ENCODE results near the gene MBLAC1. TPM values are rescaled to one million over a fixed set of nuclear protein-coding genes. Genes with fewer than 3 reads are reported as not detected.
A peak's percentile ranks its signal among the peaks of the same experiment; 100 is the strongest.

MBLAC1 gene
- total and polyA plus RNA-seq, 9 of the 15 experiments (the other 6 are each of a cell fraction or from before 2014, with no cell fraction given), result 0.03 to 3.1 (median 0.52) TPM

DNA sequence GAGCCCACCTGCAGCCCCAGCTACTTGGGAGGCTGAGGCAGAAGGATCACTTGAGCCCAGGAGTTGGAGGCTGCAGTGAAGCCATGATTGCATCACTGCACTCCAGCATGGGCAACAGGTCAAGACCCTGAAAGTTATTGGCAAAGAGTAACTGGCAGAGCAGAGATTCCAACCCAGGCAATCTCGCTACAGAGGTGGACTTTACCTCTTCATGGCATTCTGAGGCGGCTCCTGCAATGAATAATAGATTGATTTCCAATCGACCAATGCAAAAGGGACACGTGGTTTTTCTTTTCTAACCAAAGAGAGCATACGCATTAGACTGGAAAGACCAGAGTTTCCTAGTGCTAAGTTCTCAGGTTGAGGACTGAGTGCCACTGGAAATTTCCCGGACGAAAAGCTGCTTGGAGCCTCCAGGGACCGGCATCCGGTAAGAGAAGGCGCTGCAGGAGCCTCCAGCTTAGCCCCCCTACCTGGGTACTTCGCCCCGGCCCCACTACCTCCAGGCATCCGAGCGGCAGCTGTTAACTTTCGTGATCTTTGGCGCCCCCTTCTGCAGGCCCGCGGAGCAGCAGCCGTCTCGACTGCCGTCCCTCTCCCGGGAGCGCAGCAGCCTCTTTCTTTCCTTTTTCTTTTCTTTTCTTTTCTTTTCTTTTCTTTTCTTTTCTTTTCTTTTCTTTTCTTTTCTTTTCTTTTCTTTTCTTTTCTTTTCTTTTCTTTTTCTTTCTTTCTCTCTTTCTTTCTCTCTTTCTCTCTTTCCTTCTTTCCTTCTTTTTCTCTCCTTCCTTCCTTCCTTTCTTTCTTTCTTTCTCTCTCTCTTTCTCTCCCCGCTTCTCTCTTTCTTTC is 4.1 kb downstream of the MBLAC1 start (continued):
- TF ChIP-seq, protein P1, sequence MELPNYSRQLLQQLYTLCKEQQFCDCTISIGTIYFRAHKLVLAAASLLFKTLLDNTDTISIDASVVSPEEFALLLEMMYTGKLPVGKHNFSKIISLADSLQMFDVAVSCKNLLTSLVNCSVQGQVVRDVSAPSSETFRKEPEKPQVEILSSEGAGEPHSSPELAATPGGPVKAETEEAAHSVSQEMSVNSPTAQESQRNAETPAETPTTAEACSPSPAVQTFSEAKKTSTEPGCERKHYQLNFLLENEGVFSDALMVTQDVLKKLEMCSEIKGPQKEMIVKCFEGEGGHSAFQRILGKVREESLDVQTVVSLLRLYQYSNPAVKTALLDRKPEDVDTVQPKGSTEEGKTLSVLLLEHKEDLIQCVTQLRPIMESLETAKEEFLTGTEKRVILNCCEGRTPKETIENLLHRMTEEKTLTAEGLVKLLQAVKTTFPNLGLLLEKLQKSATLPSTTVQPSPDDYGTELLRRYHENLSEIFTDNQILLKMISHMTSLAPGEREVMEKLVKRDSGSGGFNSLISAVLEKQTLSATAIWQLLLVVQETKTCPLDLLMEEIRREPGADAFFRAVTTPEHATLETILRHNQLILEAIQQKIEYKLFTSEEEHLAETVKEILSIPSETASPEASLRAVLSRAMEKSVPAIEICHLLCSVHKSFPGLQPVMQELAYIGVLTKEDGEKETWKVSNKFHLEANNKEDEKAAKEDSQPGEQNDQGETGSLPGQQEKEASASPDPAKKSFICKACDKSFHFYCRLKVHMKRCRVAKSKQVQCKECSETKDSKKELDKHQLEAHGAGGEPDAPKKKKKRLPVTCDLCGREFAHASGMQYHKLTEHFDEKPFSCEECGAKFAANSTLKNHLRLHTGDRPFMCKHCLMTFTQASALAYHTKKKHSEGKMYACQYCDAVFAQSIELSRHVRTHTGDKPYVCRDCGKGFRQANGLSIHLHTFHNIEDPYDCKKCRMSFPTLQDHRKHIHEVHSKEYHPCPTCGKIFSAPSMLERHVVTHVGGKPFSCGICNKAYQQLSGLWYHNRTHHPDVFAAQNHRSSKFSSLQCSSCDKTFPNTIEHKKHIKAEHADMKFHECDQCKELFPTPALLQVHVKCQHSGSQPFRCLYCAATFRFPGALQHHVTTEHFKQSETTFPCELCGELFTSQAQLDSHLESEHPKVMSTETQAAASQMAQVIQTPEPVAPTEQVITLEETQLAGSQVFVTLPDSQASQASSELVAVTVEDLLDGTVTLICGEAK (IDR thresholded peaks at IDR 0.05), result peak; percentile 31; the same call in 1 of the 2 replicates
- TF ChIP-seq, protein P1 (CRISPR knock-in tag; IDR thresholded peaks at IDR 0.05), result no peak
- TF ChIP-seq EZH2 (IDR thresholded peaks at IDR 0.05; ENCODE audit: borderline replicate concordance, low read depth, low read length) (no peak), SRSF1 (IDR thresholded peaks at IDR 0.05; ENCODE audit: low read depth, low read length) (no peak), MTA1 (IDR thresholded peaks at IDR 0.05; ENCODE audit: borderline replicate concordance) (peak; percentile 92), ARHGAP35 (IDR thresholded peaks at IDR 0.05; ENCODE audit: partially characterized antibody) (peak; percentile 65), HDAC2 (IDR thresholded peaks at IDR 0.05) (peak; percentile 17; the same call in 1 of the 2 replicates), KLF10 (CRISPR knock-in tag; IDR thresholded peaks at IDR 0.05) (no peak), ARNT (IDR thresholded peaks at IDR 0.05) (peak in 1 of 2 experiments; percentile 75; a peak in 2 of 4 replicates), SMARCE1 (IDR thresholded peaks at IDR 0.05) (peak; percentile 62; the same call in 1 of the 2 replicates), ZNF253 (CRISPR knock-in tag; conservative IDR thresholded peaks at IDR 0.05) (no peak), KDM1A (IDR thresholded peaks at IDR 0.05) (no peak)
- TF ChIP-seq, protein P2, sequence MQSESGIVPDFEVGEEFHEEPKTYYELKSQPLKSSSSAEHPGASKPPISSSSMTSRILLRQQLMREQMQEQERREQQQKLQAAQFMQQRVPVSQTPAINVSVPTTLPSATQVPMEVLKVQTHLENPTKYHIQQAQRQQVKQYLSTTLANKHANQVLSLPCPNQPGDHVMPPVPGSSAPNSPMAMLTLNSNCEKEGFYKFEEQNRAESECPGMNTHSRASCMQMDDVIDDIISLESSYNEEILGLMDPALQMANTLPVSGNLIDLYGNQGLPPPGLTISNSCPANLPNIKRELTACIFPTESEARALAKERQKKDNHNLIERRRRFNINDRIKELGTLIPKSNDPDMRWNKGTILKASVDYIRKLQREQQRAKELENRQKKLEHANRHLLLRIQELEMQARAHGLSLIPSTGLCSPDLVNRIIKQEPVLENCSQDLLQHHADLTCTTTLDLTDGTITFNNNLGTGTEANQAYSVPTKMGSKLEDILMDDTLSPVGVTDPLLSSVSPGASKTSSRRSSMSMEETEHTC (IDR thresholded peaks at IDR 0.05), result no peak
- TF ChIP-seq, protein P3, sequence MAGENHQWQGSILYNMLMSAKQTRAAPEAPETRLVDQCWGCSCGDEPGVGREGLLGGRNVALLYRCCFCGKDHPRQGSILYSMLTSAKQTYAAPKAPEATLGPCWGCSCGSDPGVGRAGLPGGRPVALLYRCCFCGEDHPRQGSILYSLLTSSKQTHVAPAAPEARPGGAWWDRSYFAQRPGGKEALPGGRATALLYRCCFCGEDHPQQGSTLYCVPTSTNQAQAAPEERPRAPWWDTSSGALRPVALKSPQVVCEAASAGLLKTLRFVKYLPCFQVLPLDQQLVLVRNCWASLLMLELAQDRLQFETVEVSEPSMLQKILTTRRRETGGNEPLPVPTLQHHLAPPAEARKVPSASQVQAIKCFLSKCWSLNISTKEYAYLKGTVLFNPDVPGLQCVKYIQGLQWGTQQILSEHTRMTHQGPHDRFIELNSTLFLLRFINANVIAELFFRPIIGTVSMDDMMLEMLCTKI (IDR thresholded peaks at IDR 0.05; ENCODE audit: partially characterized antibody), result no peak
